Measurements from ENCODE around the gene DHX36. TPM values are rescaled to one million over a fixed set of nuclear protein-coding genes. Genes with fewer than 3 reads are reported as not detected.

DHX36 gene
- total RNA-seq, 2 experiments from 2014 or later: 128 TPM

DNA sequence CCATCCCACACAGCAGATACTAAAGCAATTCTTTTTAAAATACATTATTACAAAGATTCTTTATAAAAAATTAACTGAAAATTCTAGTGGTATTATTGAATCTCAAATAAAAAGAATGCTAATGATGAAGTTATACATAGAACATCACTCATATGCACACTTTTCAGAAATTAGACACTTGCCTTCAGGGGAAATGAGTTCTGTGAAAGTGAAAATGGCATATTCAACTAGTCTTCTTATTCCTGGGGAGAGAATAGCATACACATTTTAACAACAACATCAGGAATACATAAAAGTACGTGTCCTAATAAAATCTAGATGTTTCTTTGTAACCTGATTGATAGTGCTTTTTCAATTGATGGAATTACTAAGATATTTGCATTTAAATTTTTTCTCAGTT, 36.8 kb upstream of the DHX36 start:
- CTCF ChIA-PET: no interaction called here
- Mint-ChIP-seq H3K27ac (no peak overlapping the region), H3K4me1 (ENCODE audit: low read depth) (no peaks in the 10 kb centered on the region), H3K4me3 (no peak overlapping the region), H3K36me3 (ENCODE audit: low read depth) (no peaks in the 10 kb centered on the region), H3K9me3 (peaks cover 3% of the 10 kb centered on the region), H3K27me3 (peaks cover 14% of the 10 kb centered on the region)
- no peak for DNase-seq
- Histone ChIP-seq H3K9me3 (ENCODE audit: control insufficient read depth in 1 of 2, insufficient read depth in 1 of 2, low read length in 2 of 2) (no peaks in the 10 kb centered on the region), H3K27me3 (ENCODE audit: control insufficient read depth in 1 of 2, insufficient read depth in 2 of 2, low read length in 2 of 2) (no peaks in the 10 kb centered on the region), H3K4me1 (ENCODE audit: insufficient read depth, low read length) (no peaks in the 10 kb centered on the region), H3K36me3 (ENCODE audit: insufficient read depth, low read length) (no peaks in the 10 kb centered on the region), H3K27ac (ENCODE audit: low read depth in 1 of 2, low read length in 2 of 2) (no peak overlapping the region), H3K4me3 (ENCODE audit: low read length) (no peak overlapping the region)
- no peak for ATAC-seq (ENCODE audit: poor library complexity)
- TF ChIP-seq, protein P1, sequence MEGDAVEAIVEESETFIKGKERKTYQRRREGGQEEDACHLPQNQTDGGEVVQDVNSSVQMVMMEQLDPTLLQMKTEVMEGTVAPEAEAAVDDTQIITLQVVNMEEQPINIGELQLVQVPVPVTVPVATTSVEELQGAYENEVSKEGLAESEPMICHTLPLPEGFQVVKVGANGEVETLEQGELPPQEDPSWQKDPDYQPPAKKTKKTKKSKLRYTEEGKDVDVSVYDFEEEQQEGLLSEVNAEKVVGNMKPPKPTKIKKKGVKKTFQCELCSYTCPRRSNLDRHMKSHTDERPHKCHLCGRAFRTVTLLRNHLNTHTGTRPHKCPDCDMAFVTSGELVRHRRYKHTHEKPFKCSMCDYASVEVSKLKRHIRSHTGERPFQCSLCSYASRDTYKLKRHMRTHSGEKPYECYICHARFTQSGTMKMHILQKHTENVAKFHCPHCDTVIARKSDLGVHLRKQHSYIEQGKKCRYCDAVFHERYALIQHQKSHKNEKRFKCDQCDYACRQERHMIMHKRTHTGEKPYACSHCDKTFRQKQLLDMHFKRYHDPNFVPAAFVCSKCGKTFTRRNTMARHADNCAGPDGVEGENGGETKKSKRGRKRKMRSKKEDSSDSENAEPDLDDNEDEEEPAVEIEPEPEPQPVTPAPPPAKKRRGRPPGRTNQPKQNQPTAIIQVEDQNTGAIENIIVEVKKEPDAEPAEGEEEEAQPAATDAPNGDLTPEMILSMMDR (IDR thresholded peaks at IDR 0.05): no peak
- POLR2A ChIA-PET: no interaction called here
- intact Hi-C loops (cut with DNase I, micrococcal nuclease): no loop called here

DNA sequence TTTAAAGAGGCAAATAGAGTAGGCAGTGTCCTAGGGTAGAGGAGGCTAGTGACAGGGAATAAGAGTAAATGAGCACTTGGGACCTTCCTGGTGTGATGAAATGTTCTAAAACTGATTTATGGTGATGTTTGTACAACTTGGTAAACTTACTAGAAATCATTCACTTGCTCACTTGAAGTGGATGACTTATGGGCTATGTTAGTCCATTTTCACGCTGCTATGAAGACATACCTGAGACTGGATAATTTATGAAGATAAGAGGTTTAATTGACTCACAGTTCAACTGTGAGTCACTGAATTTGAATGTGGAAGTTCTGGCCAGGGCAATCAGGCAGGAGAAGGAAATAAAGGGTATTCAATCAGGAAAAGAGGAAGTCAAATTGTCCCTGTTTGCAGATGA, 31.7 kb upstream of the DHX36 start:
- POLR2A ChIA-PET: no interaction called here
- H3K36me3 Mint-ChIP-seq (ENCODE audit: low read depth): no peaks in the 10 kb centered on the region
- DNase-seq: no peak
- no peaks in the 10 kb centered on the region for H3K4me1 Mint-ChIP-seq (ENCODE audit: low read depth)
- no peak overlapping the region for H3K27ac Mint-ChIP-seq
- H3K27me3 ChIP-seq (ENCODE audit: control insufficient read depth in 1 of 2, insufficient read depth in 2 of 2, low read length in 2 of 2): peaks cover 0 to 3% of the 10 kb centered on the region in 2 experiments
- peaks cover 22% of the 10 kb centered on the region for H3K27me3 Mint-ChIP-seq
- no peak overlapping the region for H3K27ac ChIP-seq (ENCODE audit: low read depth in 1 of 2, low read length in 2 of 2)
- no peaks in the 10 kb centered on the region for H3K36me3 ChIP-seq (ENCODE audit: insufficient read depth, low read length)
- ATAC-seq (ENCODE audit: poor library complexity): no peak
- H3K4me3 ChIP-seq (ENCODE audit: low read length): no peak overlapping the region
- no peaks in the 10 kb centered on the region for H3K4me1 ChIP-seq (ENCODE audit: insufficient read depth, low read length)
- H3K9me3 ChIP-seq (ENCODE audit: control insufficient read depth in 1 of 2, insufficient read depth in 1 of 2, low read length in 2 of 2): no peaks in the 10 kb centered on the region
- CTCF ChIA-PET: no interaction called here
- intact Hi-C loops (cut with DNase I, micrococcal nuclease): no loop called here
- H3K9me3 Mint-ChIP-seq: no peaks in the 10 kb centered on the region
- no peak overlapping the region for H3K4me3 Mint-ChIP-seq
- TF ChIP-seq, protein P1 (IDR thresholded peaks at IDR 0.05): no peak

DNA sequence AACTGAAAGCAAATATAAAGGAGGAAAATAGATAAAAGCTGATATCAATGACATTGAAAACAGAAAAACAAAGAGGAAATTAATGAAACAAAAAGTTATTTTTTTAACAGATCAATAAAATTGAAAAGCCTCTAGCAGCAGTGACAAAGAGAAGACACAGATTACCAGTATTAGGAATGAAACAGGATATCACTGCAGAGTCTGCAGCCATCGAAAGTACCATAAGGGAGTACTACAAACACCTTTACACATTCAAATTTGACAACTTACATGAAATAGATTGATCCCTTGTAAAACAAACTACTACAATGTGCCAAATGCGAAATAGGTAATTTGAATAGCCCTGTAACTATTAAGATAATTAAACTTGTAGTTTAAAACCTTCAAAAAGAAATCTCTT, 24.9 kb upstream of the DHX36 start:
- H3K36me3 Mint-ChIP-seq (ENCODE audit: low read depth): no peaks in the 10 kb centered on the region

More for the DNA sequence above, 24.9 kb upstream of the DHX36 start:
- DNase-seq (no peak), ATAC-seq (ENCODE audit: poor library complexity) (no peak)
- H3K27ac ChIP-seq (ENCODE audit: low read depth in 1 of 2, low read length in 2 of 2): no peak overlapping the region
- POLR2A ChIA-PET: no interaction called here
- H3K36me3 ChIP-seq (ENCODE audit: insufficient read depth, low read length): no peaks in the 10 kb centered on the region
- Mint-ChIP-seq H3K4me1 (ENCODE audit: low read depth) (no peaks in the 10 kb centered on the region), H3K4me3 (no peak overlapping the region), H3K27ac (no peak overlapping the region), H3K9me3 (no peaks in the 10 kb centered on the region), H3K27me3 (peaks cover 40% of the 10 kb centered on the region)
- intact Hi-C loops (cut with DNase I, micrococcal nuclease): no loop called here
- no peak overlapping the region for H3K4me3 ChIP-seq (ENCODE audit: low read length)
- H3K4me1 ChIP-seq (ENCODE audit: insufficient read depth, low read length): no peaks in the 10 kb centered on the region
- no peaks in the 10 kb centered on the region for H3K9me3 ChIP-seq (ENCODE audit: control insufficient read depth in 1 of 2, insufficient read depth in 1 of 2, low read length in 2 of 2)
- peaks cover 0 to 3% of the 10 kb centered on the region in 2 experiments for H3K27me3 ChIP-seq (ENCODE audit: control insufficient read depth in 1 of 2, insufficient read depth in 2 of 2, low read length in 2 of 2)
- TF ChIP-seq, protein P1 (IDR thresholded peaks at IDR 0.05): no peak
- CTCF ChIA-PET: no interaction called here
